ENCODE data around the gene CENPP.

DNA sequence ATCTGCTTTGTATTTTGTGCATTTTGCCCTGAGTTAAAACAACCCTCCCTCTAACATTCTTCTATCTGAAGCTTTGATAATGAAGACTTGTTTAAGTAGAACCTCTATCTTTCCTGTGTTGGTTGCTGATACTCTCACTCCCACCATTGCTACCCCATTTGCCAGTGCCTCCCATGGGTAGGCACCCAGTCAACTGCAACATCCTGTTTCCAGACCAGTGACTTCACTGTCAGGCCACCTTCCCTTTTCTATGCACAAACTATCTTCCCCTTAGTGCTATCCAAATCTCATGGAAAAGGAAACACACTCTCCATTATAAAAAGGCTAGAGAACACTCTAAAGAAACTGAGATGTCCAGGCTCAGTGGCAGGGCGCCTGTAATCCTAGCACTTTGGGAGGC is 26.6 kb upstream of the CENPP start:
- TF ChIP-seq, protein P1, sequence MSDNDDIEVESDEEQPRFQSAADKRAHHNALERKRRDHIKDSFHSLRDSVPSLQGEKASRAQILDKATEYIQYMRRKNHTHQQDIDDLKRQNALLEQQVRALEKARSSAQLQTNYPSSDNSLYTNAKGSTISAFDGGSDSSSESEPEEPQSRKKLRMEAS (IDR thresholded peaks at IDR 0.05), result no peak
- no peak for TF ChIP-seq CREB1 (IDR thresholded peaks at IDR 0.05; ENCODE audit: low read depth)
- TF ChIP-seq, protein P2, sequence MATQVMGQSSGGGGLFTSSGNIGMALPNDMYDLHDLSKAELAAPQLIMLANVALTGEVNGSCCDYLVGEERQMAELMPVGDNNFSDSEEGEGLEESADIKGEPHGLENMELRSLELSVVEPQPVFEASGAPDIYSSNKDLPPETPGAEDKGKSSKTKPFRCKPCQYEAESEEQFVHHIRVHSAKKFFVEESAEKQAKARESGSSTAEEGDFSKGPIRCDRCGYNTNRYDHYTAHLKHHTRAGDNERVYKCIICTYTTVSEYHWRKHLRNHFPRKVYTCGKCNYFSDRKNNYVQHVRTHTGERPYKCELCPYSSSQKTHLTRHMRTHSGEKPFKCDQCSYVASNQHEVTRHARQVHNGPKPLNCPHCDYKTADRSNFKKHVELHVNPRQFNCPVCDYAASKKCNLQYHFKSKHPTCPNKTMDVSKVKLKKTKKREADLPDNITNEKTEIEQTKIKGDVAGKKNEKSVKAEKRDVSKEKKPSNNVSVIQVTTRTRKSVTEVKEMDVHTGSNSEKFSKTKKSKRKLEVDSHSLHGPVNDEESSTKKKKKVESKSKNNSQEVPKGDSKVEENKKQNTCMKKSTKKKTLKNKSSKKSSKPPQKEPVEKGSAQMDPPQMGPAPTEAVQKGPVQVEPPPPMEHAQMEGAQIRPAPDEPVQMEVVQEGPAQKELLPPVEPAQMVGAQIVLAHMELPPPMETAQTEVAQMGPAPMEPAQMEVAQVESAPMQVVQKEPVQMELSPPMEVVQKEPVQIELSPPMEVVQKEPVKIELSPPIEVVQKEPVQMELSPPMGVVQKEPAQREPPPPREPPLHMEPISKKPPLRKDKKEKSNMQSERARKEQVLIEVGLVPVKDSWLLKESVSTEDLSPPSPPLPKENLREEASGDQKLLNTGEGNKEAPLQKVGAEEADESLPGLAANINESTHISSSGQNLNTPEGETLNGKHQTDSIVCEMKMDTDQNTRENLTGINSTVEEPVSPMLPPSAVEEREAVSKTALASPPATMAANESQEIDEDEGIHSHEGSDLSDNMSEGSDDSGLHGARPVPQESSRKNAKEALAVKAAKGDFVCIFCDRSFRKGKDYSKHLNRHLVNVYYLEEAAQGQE (IDR thresholded peaks at IDR 0.05; ENCODE audit: low read depth), result no peak
- no peak for TF ChIP-seq TCF12 (IDR thresholded peaks at IDR 0.05; ENCODE audit: low read depth)
- no peak for TF ChIP-seq FOXM1 (IDR thresholded peaks at IDR 0.05; ENCODE audit: borderline replicate concordance, low read depth)
- TF ChIP-seq YY1 (IDR thresholded peaks at IDR 0.05; ENCODE audit: low read depth), result no peak
- no peak for TF ChIP-seq RAD21 (IDR thresholded peaks at IDR 0.05; ENCODE audit: low read depth)
- TF ChIP-seq CEBPB (IDR thresholded peaks at IDR 0.05), result no peak
- no peak for TF ChIP-seq EP300 (IDR thresholded peaks at IDR 0.05; ENCODE audit: borderline replicate concordance)
- no peak for TF ChIP-seq TAF1 (IDR thresholded peaks at IDR 0.05; ENCODE audit: low read depth)
- TF ChIP-seq NFIC (IDR thresholded peaks at IDR 0.05), result no peak
- TF ChIP-seq ZBTB7A (IDR thresholded peaks at IDR 0.05; ENCODE audit: low read depth), result no peak
- TF ChIP-seq, protein P3, sequence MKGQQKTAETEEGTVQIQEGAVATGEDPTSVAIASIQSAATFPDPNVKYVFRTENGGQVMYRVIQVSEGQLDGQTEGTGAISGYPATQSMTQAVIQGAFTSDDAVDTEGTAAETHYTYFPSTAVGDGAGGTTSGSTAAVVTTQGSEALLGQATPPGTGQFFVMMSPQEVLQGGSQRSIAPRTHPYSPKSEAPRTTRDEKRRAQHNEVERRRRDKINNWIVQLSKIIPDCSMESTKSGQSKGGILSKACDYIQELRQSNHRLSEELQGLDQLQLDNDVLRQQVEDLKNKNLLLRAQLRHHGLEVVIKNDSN (IDR thresholded peaks at IDR 0.05), result no peak

Measured in Ishikawa (cell line).